Activated CD4-positive, alpha-beta T cell treated with anti-CD3 and anti-CD28 coated beads for 24 hours (primary cell): ENCODE data around the gene ABT1.

Source experiments
- DNase-seq, 2 donors: peaks; one replicate each; pipeline ENCODE4 v3.0.0-alpha.2; 2020; ENCODE audit warnings: low read depth in 2 of 2

ABT1 gene

DNA sequence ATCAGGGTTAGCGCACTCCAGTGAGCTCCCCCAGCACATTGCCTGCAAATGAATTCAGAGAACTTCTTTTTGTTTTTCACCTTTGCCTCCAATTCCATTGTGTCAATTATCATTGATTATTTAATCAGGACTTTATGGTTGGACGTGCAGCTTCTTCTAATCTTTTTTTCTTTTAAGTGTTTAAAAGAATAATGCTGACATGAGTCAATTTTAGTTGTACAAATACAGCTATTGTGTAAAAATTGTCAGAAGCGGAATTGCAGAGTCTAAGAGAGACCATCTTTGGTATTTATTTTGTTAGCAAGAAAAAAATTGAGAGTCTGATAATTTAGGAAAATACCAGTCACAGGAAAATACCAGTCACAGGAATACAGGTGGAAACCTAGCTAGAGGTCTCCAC, 5.5 kb downstream of the ABT1 start:
- DNase-seq, result no peak

DNA sequence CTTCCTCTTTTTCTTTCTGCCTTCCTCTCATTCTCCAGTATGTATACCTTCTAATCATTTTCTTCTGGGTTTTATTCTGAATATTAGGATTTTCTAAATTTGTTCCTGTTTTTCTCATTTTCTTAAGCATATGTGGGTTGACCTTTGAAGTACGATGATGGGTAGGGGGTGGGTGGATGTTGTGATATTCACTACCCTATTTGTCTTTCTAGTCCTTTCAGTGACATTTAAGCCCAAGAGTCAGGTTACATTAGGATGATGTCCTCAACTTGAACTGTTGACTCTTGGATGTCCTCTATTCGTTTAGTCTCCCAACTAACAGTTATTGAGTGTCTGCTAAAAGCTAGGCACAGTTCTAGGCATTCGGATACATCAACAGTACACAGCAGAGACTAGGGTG, 7.3 kb downstream of the ABT1 start:
- DNase-seq, result no peak

DNA sequence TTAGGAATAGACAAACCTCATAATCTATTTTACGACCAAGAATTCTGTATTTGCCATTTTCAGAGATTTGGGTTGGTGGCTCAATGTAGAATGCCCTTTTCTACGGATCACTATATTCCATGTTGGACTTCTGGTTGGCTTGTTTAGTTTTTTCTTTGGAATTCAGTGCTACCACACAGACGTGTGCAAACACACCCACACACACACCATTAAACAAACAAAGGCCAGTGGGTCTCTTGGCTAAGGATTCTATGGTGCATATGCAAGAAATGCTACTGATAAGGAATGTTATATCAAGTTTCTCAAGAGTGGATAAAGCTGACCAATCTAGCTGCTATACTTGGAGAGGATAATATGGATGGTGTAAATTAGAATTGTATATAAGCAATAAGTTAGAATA, 8.0 kb downstream of the ABT1 start:
- no peak for DNase-seq

DNA sequence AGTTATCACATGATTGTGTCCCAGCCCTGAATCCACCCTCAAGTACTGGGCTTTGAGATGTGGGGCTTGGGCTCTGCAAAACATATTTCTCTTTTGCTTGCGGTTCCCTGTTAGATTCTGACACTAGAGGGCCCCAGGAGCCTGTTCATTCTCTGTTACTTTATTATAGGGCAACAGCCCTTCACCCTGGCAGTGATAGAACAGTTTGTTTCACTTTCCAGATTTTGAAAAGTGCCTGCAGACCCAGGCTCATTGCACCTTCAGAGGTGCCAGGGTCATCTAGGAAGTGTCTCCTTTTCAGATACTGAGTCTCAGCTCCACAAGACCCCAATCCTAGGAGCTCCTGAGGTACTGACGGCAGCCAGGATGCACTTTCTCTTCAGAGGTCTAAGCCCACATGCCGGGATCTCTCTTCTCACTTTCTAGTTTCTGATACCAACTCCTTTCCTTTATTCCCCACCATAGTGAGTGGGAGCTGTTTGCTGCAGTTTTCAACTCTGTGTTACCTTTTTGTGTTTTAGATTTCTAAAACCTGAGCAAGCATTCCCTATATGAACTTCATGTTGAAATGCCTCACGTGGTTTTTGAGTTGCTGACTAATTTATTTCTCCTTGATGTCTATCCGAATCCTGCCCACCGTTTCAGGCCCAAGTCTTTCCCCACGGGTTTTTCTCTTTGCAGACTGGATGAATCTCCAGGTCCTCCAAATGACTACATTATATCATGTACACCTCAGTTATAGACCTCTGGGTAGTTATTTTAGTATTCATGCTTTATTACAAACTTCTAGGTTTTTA, 10.9 kb downstream of the ABT1 start:
- DNase-seq, result peak in 1 of 2 donors; percentile 29

DNA sequence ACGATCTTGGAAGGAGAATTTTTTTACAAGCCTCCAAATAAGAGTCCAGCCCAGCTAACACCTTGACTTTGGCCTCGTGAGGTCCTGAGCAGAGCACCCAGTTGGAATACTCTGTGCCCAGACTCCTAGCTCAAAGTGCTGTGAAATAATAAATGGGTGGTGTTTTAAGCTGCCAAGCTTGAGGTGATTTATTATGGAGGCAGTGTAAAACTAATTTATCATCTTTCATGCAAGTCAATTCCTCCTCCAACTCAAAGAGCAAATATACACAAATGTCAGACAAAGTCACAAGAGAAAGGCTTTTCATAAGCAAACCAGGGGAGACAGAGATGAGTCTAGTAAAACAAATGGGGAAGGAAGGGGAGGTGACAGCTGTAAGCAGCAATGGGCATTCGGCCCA, 12.7 kb downstream of the ABT1 start:
- DNase-seq, result no peak

DNA sequence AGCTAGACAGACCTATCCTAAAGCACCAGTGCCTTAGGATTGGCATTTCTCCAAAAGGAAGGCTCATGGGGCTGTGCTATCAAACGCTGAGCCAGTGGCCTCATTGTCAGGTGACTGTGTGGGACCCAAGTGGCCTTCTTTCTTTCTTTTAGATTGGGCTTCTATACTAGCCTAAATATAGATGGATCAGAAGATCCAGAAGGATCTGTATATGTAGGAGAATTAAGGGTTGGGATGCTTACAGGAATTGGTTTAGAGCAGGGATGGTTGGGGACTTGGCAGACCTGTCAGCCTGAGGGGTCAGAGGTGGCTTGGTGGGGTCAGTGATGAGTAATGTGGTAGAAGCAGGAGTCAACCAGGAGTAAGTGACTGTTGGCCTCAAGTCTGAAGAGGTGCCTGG, 14.8 kb downstream of the ABT1 start:
- no peak for DNase-seq

GRCh38 chr6:26613201-26613600, 16.4 kb downstream of the ABT1 start:
- no peak for DNase-seq

GRCh38 chr6:26613689-26614683, 17.2 kb downstream of the ABT1 start:
- no peak for DNase-seq

- DNase-seq, result no peak
Observed at GRCh38 chr6:26623339-26623859, 26.6 kb downstream of the ABT1 start.

DNA sequence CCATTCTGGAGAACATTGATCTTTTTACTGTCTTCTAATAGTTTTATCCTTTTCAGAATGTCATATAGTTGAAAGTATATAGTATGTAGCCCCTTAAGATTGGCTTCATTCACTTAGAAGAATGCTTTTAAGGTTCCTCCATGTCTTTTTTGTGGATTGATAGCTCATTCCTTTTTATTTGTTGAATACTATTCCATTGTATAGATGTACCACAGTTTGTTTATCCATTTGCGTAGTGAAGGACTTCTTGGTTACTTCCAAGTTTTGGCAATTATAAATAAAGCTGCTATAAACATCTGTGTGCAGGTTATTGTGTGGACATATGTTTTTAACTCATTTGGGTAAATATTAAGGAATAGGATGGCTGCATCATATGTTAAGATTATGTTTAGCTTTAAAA, 27.8 kb downstream of the ABT1 start:
- DNase-seq, result no peak

DNA sequence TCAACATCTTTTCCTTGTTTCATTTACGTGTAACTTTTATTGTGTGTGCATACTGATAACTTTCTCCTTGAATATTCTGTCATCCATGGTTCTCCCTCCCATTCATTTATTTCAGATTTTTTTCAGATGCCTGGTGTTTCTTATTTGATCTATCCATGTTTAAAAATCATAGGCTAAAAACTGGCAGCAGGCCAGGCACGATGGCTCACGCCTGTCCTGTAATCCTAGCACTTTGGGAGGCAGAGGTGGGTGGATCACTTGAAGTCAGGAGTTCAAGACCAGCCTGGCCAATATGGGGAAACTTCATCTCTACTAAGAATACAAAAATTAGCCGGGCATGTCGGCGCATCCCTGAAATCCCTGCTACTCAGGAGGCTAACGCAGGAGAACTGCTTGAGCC, 31.1 kb downstream of the ABT1 start:
- no peak for DNase-seq

- DNase-seq, result no peak
Observed at GRCh38 chr6:26629359-26629758, 32.6 kb downstream of the ABT1 start.

- DNase-seq, result no peak
Observed at GRCh38 chr6:26640806-26641205, 44.1 kb downstream of the ABT1 start.

DNA sequence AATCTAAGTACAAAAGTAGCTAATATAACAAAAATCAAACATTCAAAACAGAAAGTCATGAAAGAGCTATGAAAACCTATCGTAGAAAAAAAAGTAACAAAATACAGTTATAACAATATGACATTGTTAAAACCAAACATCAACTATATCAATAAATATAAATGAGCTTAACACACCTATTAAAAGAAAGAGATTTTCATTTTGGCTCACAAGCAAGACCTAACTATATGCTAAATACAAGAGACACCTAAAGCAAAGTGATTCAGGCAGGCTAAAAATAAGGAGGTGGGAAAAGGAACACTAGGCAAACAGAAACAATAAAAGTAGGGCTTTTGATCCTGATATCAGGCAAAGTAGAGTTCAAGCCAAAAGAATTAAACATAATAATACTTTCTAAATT, 49.3 kb downstream of the ABT1 start:
- no peak for DNase-seq
